Transverse colon (tissue), 4 donors: Measurements from ENCODE around the gene PDE4B. TPM values are rescaled to one million over a fixed set of nuclear protein-coding genes. Genes with fewer than 3 reads are reported as not detected.

Experiments used
- DNase-seq: peaks from one replicate; pipeline ENCODE4 v3.0.0-alpha.2; 2019
- H3K27ac ChIP-seq, 4 donors: fragments of 200-600 bp; sonication (generic); 2 replicates each; pipeline ENCODE4 v1.5.1; 2016 to 2018; ENCODE audit warnings: inconsistent platforms in 4 of 4
- H3K27me3 ChIP-seq: fragments of 200-600 bp; sonication (generic); 2 replicates; pipeline ENCODE4 v1.5.1; 2017; ENCODE audit warnings: inconsistent platforms
- H3K36me3 ChIP-seq, 4 donors: fragments of 200-600 bp; sonication (generic); 2 replicates each; pipeline ENCODE4 v1.5.1; 2017 to 2019; ENCODE audit warnings: inconsistent platforms in 4 of 4
- H3K4me1 ChIP-seq, 4 donors: fragments of 200-600 bp; sonication (generic); 2 replicates each; pipeline ENCODE4 v1.5.1; 2017 to 2020; ENCODE audit warnings: inconsistent platforms in 4 of 4
- H3K4me3 ChIP-seq, 4 donors: fragments of 200-600 bp; sonication (generic); 1 replicate in 1 of 4; 2 replicates in 3 of 4; pipeline versions ENCODE4 v1.5.1 to v1.6.1; 2017 to 2019; ENCODE audit warnings: inconsistent platforms in 4 of 4
- H3K9me3 ChIP-seq, 2 donors: fragments of 200-600 bp; sonication (generic); 2 replicates each; pipeline ENCODE4 v1.5.1; 2017 to 2019; ENCODE audit warnings: inconsistent platforms in 2 of 2
- EP300 ChIP-seq: sonication (generic); formaldehyde crosslinking; IDR thresholded peaks from one replicate; pipeline ENCODE4 v1.6.1; 2017; ENCODE audit warnings: antibody characterized with exemption, low read depth
- POLR2A ChIP-seq: fragments of 450-650 bp; IDR thresholded peaks from one replicate; pipeline ENCODE4 v1.6.1; 2016; ENCODE audit warnings: antibody characterized with exemption, mild to moderate bottlenecking, moderate library complexity
- POLR2AphosphoS5 ChIP-seq, 3 donors: sonication (generic); formaldehyde crosslinking; IDR thresholded peaks; one replicate each; pipeline ENCODE4 v1.6.1; 2016; ENCODE audit warnings: antibody characterized with exemption in 3 of 3
- WGBS, 2 donors: methylation state at CpG; one replicate each; pipeline ENCODE4 v1.1.5; 2018; ENCODE audit warnings: low coverage in 1 of 2; 5-methylcytosine and 5-hydroxymethylcytosine counted together
- in situ Hi-C, 4 donors: fragments of 200-750 bp; cut with MboI; loops; one replicate each; pipeline versions ENCODE4 v1.15.0 to v1.15.1; 2017; ENCODE audit warnings: low sequenced_read_pairs in 3 of 4, low pct_ligation_motif_present in 1 of 4, low pct_unique_long_range_greater_than_20kb in 1 of 4
- intact Hi-C: fragments of 100-400 bp; cut with DNase I; formaldehyde crosslinking; loops from one replicate; pipeline ENCODE4 v1.15.1; 2023; ENCODE audit warnings: low total_unique reads
- total RNA-seq, 4 donors: library from RNA; depleted of rRNA; stranded (reverse); fragments of >200 nt; gene quantifications; one replicate each; pipeline ENCODE4 v1.1.0, GENCODE V29; 2016
- TF ChIP-seq, protein P1 (sequence below), 5 experiments: fragments of 200-600 bp in 3 of 5; fragments of 450-650 bp in 2 of 5; sonication (generic) in 3 of 5; IDR thresholded peaks; 1 replicate in 2 of 5; 2 replicates in 3 of 5; pipeline ENCODE4 v1.5.1; 2016 to 2017; ENCODE audit warnings: antibody characterized with exemption in 5 of 5, inconsistent platforms in 3 of 5, mild to moderate bottlenecking in 2 of 5, moderate library complexity in 1 of 5

PDE4B gene
- total RNA-seq, 4 donors from 2014 or later, result 4.5 to 14.8 (median 6.5) TPM

DNA sequence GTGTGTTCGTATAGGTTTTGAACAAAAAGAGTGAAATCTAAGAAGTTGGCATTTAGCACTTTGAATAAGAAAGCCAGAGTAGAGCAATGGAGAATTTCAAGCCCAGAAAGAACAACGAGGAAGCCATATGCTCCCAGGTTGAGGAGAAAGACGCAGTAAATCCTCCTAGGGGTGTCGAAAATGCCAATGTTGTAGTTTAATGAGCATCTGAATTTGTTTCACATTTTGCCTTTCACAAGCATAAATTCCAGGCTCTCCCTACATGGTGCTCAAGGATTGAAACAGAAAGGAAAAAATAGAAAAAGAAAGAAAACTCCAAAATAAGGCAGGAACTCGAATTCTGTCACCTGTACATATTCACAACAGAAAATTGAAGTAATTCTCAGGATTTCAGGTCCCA is 476.5 kb downstream of the PDE4B start:
- no peaks in the 10 kb centered on the region for H3K27me3 ChIP-seq
- H3K4me3 ChIP-seq, result no peak overlapping the region
- DNase-seq, result no peak
- H3K36me3 ChIP-seq, result no peaks in the 10 kb centered on the region
- TF ChIP-seq EP300, result no peak
- TF ChIP-seq, protein P1, sequence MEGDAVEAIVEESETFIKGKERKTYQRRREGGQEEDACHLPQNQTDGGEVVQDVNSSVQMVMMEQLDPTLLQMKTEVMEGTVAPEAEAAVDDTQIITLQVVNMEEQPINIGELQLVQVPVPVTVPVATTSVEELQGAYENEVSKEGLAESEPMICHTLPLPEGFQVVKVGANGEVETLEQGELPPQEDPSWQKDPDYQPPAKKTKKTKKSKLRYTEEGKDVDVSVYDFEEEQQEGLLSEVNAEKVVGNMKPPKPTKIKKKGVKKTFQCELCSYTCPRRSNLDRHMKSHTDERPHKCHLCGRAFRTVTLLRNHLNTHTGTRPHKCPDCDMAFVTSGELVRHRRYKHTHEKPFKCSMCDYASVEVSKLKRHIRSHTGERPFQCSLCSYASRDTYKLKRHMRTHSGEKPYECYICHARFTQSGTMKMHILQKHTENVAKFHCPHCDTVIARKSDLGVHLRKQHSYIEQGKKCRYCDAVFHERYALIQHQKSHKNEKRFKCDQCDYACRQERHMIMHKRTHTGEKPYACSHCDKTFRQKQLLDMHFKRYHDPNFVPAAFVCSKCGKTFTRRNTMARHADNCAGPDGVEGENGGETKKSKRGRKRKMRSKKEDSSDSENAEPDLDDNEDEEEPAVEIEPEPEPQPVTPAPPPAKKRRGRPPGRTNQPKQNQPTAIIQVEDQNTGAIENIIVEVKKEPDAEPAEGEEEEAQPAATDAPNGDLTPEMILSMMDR (IDR thresholded peaks at IDR 0.05), result no peak
- TF ChIP-seq POLR2A, result no peak
- TF ChIP-seq POLR2AphosphoS5 (IDR thresholded peaks at IDR 0.05), result no peak
- 90 to 96% methylated on average over 5 of the region's 5 CpGs for WGBS, 2 donors
- H3K27ac ChIP-seq, result no peak overlapping the region
- in situ Hi-C loops, result loop anchor here in 1 of 4 donors (10.0 to 25.0 kb wide), 2 partner anchors 56 to 468 kb away; no protein-coding TSS in a partner anchor
- peaks cover 9 to 41% (median 22%) of the 10 kb centered on the region in 4 donors for H3K4me1 ChIP-seq
- H3K9me3 ChIP-seq, result no peaks in the 10 kb centered on the region
- intact Hi-C loops, result no loop called here

DNA sequence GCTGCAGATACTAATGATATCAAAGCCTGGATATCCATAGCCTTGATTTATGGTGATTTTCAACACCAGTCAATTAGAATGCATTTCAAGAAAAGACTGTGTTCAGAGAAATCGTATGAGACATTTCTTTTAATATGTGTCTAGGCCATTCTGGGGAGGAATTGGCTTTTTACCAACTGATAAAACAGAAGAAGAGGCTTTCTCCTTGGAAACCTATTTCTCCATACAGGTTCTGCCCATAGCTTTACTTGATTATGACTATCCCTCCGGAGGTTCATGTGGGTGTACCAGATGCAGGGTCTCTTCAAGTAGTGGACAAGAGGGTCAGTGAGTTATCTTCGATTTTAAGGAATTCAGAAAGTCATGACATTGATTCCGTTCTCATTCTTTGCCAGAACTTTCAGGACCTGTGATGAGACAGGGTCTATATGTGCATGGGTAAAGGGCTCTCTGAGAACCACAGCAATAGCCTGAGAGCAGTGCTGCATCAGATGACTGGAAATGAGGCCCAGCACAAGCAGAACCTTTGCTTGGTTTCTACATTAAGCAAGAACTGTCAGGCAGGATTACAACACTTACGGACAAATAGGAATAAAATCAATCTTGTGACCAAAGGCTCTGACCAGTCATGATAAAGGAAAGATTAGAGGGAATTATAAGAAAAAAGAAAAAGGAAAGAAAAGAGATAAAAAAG is 477.6 kb downstream of the PDE4B start:
- intact Hi-C loops, result loop anchor here (5.0 kb wide), 1 partner anchor 62 kb away; no protein-coding TSS in a partner anchor

DNA sequence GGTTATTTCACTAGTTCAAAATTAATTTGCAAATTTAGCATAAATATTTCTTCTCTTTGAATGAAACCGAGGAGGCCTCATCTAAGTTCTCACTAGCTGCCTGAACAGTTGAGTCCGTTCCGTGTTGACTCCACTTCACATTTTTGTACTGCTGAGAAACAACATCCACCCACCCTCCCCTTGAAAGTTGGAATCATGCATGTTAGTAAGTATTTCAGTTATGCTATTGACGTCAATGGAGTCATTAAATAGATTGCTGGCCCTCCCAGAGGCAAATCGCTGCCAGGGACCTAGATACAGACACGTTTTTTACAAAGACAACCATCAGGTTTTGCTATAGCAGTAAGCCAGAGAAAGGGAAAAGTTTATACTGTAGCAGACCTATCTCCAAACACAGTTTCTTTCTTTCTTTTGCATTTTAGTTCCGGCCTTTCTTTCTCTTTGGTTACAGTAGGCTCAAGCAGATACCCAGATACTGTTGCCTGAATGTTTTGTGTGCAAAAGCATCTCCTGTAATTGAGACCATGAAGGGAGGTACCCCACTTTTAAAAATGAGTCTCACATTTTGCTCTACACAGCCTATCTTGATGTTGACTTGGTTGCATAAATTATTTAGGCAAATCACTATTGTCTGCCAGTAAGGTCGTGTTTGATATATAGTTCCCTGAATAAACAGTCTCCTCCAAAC is 478.7 kb downstream of the PDE4B start:
- peak; percentile 94 for TF ChIP-seq EP300
- TF ChIP-seq, protein P1 (IDR thresholded peaks at IDR 0.05), result no peak
- TF ChIP-seq POLR2AphosphoS5 (IDR thresholded peaks at IDR 0.05), result peak; percentile 91 to 93 (median 92)
- no peak for TF ChIP-seq POLR2A
- H3K36me3 ChIP-seq, result no peaks in the 10 kb centered on the region
- H3K4me3 ChIP-seq, result no peak overlapping the region
- H3K27ac ChIP-seq, result peak overlapping the region; percentile 77 to 90 (median 84)
- WGBS, 2 donors, result 18 to 25% methylated on average over 7 to 8 of the region's 8 CpGs
- peak; percentile 73 for DNase-seq
- no peaks in the 10 kb centered on the region for H3K9me3 ChIP-seq
- peaks cover 16 to 62% (median 22%) of the 10 kb centered on the region in 4 donors for H3K4me1 ChIP-seq
- in situ Hi-C loops (loop anchor here in 1 of 4 donors (25.0 kb wide), 1 partner anchor 466 kb away; no protein-coding TSS in a partner anchor), intact Hi-C loops (loop anchor here (5.0 kb wide), 1 partner anchor 61 kb away; no protein-coding TSS in a partner anchor)
- H3K27me3 ChIP-seq, result no peaks in the 10 kb centered on the region

More for the DNA sequence above, 477.6 kb downstream of the PDE4B start:
- no peaks in the 10 kb centered on the region for H3K27me3 ChIP-seq
- H3K4me1 ChIP-seq, result peaks cover 15 to 52% (median 22%) of the 10 kb centered on the region in 4 donors
- H3K9me3 ChIP-seq, result no peaks in the 10 kb centered on the region
- H3K27ac ChIP-seq, result peak overlapping the region; percentile 28 to 86 (median 80)
- H3K4me3 ChIP-seq, result no peak overlapping the region
- WGBS, 2 donors, result 58 to 78% methylated on average over 3 to 5 of the region's 5 CpGs
- no peak for DNase-seq
- TF ChIP-seq POLR2AphosphoS5 (IDR thresholded peaks at IDR 0.05), result peak in 2 of 3 donors; percentile 30 to 37
- TF ChIP-seq EP300, result peak; percentile 30
- no peak for TF ChIP-seq POLR2A
- TF ChIP-seq, protein P1 (IDR thresholded peaks at IDR 0.05), result no peak
- in situ Hi-C loops, result loop anchor here in 1 of 4 donors (25.0 kb wide), 1 partner anchor 467 kb away; no protein-coding TSS in a partner anchor
- H3K36me3 ChIP-seq, result no peaks in the 10 kb centered on the region

DNA sequence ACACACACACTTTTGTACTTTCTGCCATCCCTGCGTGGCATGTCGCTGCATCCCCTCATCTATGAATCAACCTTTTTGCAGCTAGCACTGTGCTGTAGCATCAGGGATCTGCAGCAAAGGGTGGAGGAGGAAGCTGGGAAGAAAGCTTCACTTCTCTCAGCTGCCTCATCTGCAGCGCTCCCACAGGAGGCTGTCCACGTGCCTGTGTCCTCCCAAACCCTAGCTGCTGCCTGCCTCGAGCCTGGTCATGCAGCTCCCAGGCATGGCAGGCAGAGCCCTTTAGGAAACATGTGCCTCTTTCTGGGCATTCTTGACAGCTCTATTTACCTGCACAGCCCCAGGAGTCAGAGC is 479.2 kb downstream of the PDE4B start:
- intact Hi-C loops (loop anchor here (5.0 kb wide), 1 partner anchor 60 kb away; no protein-coding TSS in a partner anchor), in situ Hi-C loops (loop anchor here in 1 of 4 donors (25.0 kb wide), 1 partner anchor 465 kb away; no protein-coding TSS in a partner anchor)
- H3K27me3 ChIP-seq, result no peaks in the 10 kb centered on the region
- peak; percentile 35 for DNase-seq
- 4 to 8% methylated on average over 2 to 3 of the region's 5 CpGs for WGBS, 2 donors
- H3K4me3 ChIP-seq, result no peak overlapping the region
- peak in 1 of 3 donors; percentile 8 for TF ChIP-seq POLR2AphosphoS5 (IDR thresholded peaks at IDR 0.05)
- no peak for TF ChIP-seq POLR2A
- no peaks in the 10 kb centered on the region for H3K9me3 ChIP-seq
- peak overlapping the region; percentile 77 to 90 (median 84) for H3K27ac ChIP-seq
- no peaks in the 10 kb centered on the region for H3K36me3 ChIP-seq
- peaks cover 16 to 62% (median 22%) of the 10 kb centered on the region in 4 donors for H3K4me1 ChIP-seq
